ENCODE measurements around the gene AQP4.

Gene AQP4

DNA sequence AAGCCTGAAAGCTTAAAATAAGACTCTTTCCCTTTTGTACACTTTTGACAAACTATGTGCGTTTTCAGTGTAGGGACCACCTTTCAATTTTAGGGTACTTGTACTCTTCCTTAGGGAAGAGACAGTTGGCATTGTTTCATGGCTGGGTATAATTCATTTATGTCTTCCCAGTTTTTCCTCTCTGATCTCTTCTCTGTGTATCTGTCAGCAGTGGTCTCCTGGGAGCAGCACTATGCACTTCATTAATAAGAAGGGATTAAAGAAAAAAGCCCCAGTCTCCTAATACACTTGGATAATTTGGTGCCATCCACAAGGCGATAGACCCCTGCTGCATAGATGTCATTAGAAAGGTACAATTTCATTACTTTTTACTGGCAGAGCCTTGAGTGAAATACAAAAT, 12.1 kb downstream of the AQP4 start:
- Histone ChIP-seq H3K4me2 (ENCODE audit: low read depth, low read length) (no peak overlapping the region), H3K36me3 (replicated peaks; ENCODE audit: insufficient read depth, low read length) (no peaks in the 10 kb centered on the region), H3F3A (ENCODE audit: insufficient read depth, low read length) (no peaks in the 10 kb centered on the region), H3K27me3 (replicated peaks; ENCODE audit: insufficient read depth, low read length) (no peaks in the 10 kb centered on the region), H3K9ac (ENCODE audit: low read length) (no peak overlapping the region), H3K27ac (ENCODE audit: low read length) (no peak overlapping the region), H3K79me2 (ENCODE audit: low read length) (no peaks in the 10 kb centered on the region), H2AFZ (ENCODE audit: low read length) (no peak overlapping the region), H3K9me3 (replicated peaks; ENCODE audit: insufficient read depth, low read length) (no peaks in the 10 kb centered on the region), H3K9me2 (replicated peaks; ENCODE audit: insufficient read depth, low read length) (no peaks in the 10 kb centered on the region), H3K4me3 (ENCODE audit: low read length) (no peak overlapping the region), H3K4me1 (ENCODE audit: low read length) (no peaks in the 10 kb centered on the region), H4K20me1 (ENCODE audit: insufficient read depth, low read length) (no peaks in the 10 kb centered on the region)
- DNase-seq: no peak
- TF ChIP-seq CTCF (IDR thresholded peaks at IDR 0.05; ENCODE audit: low read length) (no peak), EZH2 (optimal IDR thresholded peaks at IDR 0.05; ENCODE audit: low read depth, low read length) (no peak), EZH2phosphoT487 (IDR thresholded peaks at IDR 0.05; ENCODE audit: low read length) (no peak)

DNA sequence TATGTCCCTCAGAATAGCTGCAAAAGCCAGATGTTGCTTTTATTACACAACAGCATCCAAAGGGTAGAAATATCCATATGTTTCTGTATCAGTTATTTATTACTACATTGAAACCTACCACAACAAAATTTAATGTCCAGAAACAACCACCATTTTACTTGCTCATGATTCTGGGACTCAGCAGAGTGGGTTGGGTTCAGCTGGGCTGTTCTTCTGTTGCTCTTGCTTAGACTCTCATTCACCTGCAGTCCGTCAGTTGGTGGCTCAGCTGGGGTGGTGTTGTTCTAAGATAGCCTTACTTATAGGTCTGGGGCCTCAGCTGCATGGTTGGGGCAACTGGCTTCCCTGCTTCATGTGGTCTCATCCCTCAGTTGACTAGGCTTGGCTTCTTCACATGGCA, 21.7 kb downstream of the AQP4 start:
- no peak overlapping the region for H3K27ac ChIP-seq (ENCODE audit: low read length)
- H2AFZ ChIP-seq (ENCODE audit: low read length): no peak overlapping the region
- H3K9me3 ChIP-seq (replicated peaks; ENCODE audit: insufficient read depth, low read length): no peaks in the 10 kb centered on the region
- no peaks in the 10 kb centered on the region for H3K27me3 ChIP-seq (replicated peaks; ENCODE audit: insufficient read depth, low read length)
- H4K20me1 ChIP-seq (ENCODE audit: insufficient read depth, low read length): no peaks in the 10 kb centered on the region
- H3K4me3 ChIP-seq (ENCODE audit: low read length): no peak overlapping the region
- no peaks in the 10 kb centered on the region for H3K4me1 ChIP-seq (ENCODE audit: low read length)
- H3K4me2 ChIP-seq (ENCODE audit: low read depth, low read length): no peak overlapping the region
- no peaks in the 10 kb centered on the region for H3K79me2 ChIP-seq (ENCODE audit: low read length)
- H3F3A ChIP-seq (ENCODE audit: insufficient read depth, low read length): no peaks in the 10 kb centered on the region
- no peak overlapping the region for H3K9ac ChIP-seq (ENCODE audit: low read length)
- DNase-seq: no peak
- H3K9me2 ChIP-seq (replicated peaks; ENCODE audit: insufficient read depth, low read length): no peaks in the 10 kb centered on the region
- H3K36me3 ChIP-seq (replicated peaks; ENCODE audit: insufficient read depth, low read length): no peaks in the 10 kb centered on the region
- TF ChIP-seq CTCF (IDR thresholded peaks at IDR 0.05; ENCODE audit: low read length) (no peak), EZH2 (optimal IDR thresholded peaks at IDR 0.05; ENCODE audit: low read depth, low read length) (no peak), EZH2phosphoT487 (IDR thresholded peaks at IDR 0.05; ENCODE audit: low read length) (no peak)

- no peak overlapping the region for H3K27ac ChIP-seq (ENCODE audit: low read length)
- no peak overlapping the region for H2AFZ ChIP-seq (ENCODE audit: low read length)
These were observed 24.5 kb downstream of the AQP4 start for GRCh38 chr18:26840965-26841364.

More at GRCh38 chr18:26840965-26841364, 24.5 kb downstream of the AQP4 start:
- no peak for DNase-seq
- no peaks in the 10 kb centered on the region for H4K20me1 ChIP-seq (ENCODE audit: insufficient read depth, low read length)
- H3K36me3 ChIP-seq (replicated peaks; ENCODE audit: insufficient read depth, low read length): no peaks in the 10 kb centered on the region
- no peaks in the 10 kb centered on the region for H3K27me3 ChIP-seq (replicated peaks; ENCODE audit: insufficient read depth, low read length)
- no peak overlapping the region for H3K9ac ChIP-seq (ENCODE audit: low read length)
- H3K79me2 ChIP-seq (ENCODE audit: low read length): no peaks in the 10 kb centered on the region
- H3F3A ChIP-seq (ENCODE audit: insufficient read depth, low read length): no peaks in the 10 kb centered on the region
- H3K9me2 ChIP-seq (replicated peaks; ENCODE audit: insufficient read depth, low read length): no peaks in the 10 kb centered on the region
- H3K4me2 ChIP-seq (ENCODE audit: low read depth, low read length): no peak overlapping the region
- no peaks in the 10 kb centered on the region for H3K9me3 ChIP-seq (replicated peaks; ENCODE audit: insufficient read depth, low read length)
- no peak overlapping the region for H3K4me3 ChIP-seq (ENCODE audit: low read length)
- H3K4me1 ChIP-seq (ENCODE audit: low read length): no peaks in the 10 kb centered on the region
- TF ChIP-seq EZH2 (optimal IDR thresholded peaks at IDR 0.05; ENCODE audit: low read depth, low read length) (no peak), CTCF (IDR thresholded peaks at IDR 0.05; ENCODE audit: low read length) (no peak), EZH2phosphoT487 (IDR thresholded peaks at IDR 0.05; ENCODE audit: low read length) (no peak)
